ENCODE measurements around the gene MCC.

MCC gene

DNA sequence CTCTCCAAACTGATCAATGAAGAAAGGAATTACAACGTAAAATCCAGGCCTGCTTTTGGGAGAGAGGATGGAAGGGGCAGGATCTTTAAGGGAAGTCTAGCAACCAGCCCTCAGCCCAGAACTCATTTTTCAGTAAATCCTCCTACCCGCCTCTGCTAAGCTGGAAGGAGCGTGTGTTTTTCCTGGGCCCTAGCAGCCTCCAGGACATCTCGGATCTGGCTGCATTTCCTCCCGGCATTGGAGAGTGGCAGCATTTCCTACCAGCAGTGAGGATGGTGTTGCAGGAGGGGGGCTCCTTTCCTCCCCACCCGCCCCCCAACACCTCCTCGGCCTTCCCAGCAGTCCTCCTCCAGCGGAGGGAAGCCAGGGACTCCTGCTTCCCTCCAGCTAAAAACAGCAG, 457.1 kb downstream of the MCC start:
- peak overlapping the region in 1 of 2 experiments; percentile 70 for H3K23ac ChIP-seq (ENCODE audit: low read length in 2 of 2)
- no peak overlapping the region for H2BK5ac ChIP-seq (ENCODE audit: low read depth, low read length, poor library complexity, severe bottlenecking)
- no peak overlapping the region for H2BK15ac ChIP-seq (ENCODE audit: low read depth, poor library complexity, severe bottlenecking)
- H3K4me3 ChIP-seq (ENCODE audit: insufficient read depth in 1 of 2, low read depth in 1 of 2, low read length in 2 of 2), result peak overlapping the region in 1 of 2 experiments; percentile 12
- peak overlapping the region; percentile 29 for H2AK5ac ChIP-seq (ENCODE audit: low read length, severe bottlenecking)
- DNase-seq, result no peak
- peaks cover 3% of the 10 kb centered on the region for H3K79me1 ChIP-seq (replicated peaks; ENCODE audit: low read length, poor library complexity, severe bottlenecking)
- H3K9me3 ChIP-seq (ENCODE audit: control insufficient read depth, low read length), result no peaks in the 10 kb centered on the region
- H2BK120ac ChIP-seq (ENCODE audit: low read depth, low read length), result no peak overlapping the region
- no peak overlapping the region for H3K18ac ChIP-seq (ENCODE audit: low read depth in 1 of 2, low read length in 2 of 2)
- H3K4ac ChIP-seq (ENCODE audit: low read depth in 1 of 2, low read length in 2 of 2), result no peak overlapping the region
- peak overlapping the region in 1 of 2 experiments; percentile 60 for H2BK12ac ChIP-seq (ENCODE audit: low read length in 2 of 2)
- no peak overlapping the region for H3K4me2 ChIP-seq (ENCODE audit: low read length, poor library complexity, severe bottlenecking)
- H3K27me3 ChIP-seq (ENCODE audit: control insufficient read depth in 1 of 2, insufficient read depth in 1 of 2, low read length in 2 of 2), result no peaks in the 10 kb centered on the region
- H4K8ac ChIP-seq (ENCODE audit: low read length), result peak overlapping the region; percentile 79
- peak overlapping the region; percentile 62 for H4K91ac ChIP-seq (ENCODE audit: low read length)
- H3K27ac ChIP-seq (ENCODE audit: low read length, poor library complexity, severe bottlenecking), result no peak overlapping the region
- WGBS, result 87% methylated on average over 6 of the region's 8 CpGs
- H3K14ac ChIP-seq (ENCODE audit: low read length in 2 of 2), result no peak overlapping the region
- peaks cover 24% of the 10 kb centered on the region for H3K4me1 ChIP-seq (ENCODE audit: control insufficient read depth, insufficient read depth, low read depth, low read length)
- no peak overlapping the region for H3K9ac ChIP-seq (ENCODE audit: low read length)
- H3K36me3 ChIP-seq (ENCODE audit: control insufficient read depth in 1 of 2, insufficient read depth in 2 of 2, low read depth in 1 of 2, low read length in 2 of 2), result peaks cover 12 to 36% of the 10 kb centered on the region in 2 experiments
- H2AFZ ChIP-seq (ENCODE audit: low read depth, low read length), result no peak overlapping the region

DNA sequence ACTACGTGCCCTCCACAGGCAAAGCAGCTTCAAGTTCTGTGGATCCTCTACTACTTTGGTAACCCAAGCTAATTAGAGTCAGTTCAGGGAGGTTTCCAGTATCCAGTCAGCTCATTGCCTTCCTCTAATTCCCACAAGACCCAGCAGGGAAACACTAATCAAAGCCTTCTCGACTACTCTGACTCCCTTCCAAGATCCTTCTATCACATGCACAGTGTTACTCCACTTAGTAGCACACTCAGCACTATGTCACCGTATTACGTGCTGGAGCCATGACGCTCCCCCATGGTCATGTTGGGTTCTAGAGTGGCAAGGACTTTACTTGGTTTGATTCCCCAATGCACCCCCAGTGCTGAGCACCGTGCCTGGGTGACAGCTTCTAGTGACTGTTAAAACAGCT, 458.6 kb downstream of the MCC start:
- WGBS, result 86% methylated on average over 6 of the region's 6 CpGs
- no peaks in the 10 kb centered on the region for H3K9me3 ChIP-seq (ENCODE audit: control insufficient read depth, low read length)

DNA sequence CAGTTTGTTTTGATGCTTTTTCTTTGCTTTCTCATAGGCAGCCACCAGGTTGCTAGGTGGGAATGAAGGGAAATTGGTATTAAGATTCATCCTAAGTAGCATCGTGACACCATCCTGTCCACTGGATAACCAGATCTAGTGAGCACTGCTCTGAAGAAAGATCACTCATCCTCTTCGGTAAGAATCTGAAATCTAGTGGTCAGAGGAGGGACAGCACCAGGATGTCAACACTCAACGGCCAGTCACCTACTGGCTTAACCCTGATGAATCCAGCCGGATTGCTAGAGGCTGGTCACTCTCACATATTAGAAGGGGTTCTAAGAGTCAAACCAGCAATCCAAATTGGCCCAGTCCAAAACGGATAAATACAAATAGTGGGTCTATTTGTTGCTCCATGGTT, 460.8 kb downstream of the MCC start:
- Histone ChIP-seq H2BK12ac (ENCODE audit: low read length in 2 of 2) (no peak overlapping the region), H2BK15ac (ENCODE audit: low read depth, poor library complexity, severe bottlenecking) (no peak overlapping the region), H2AK5ac (ENCODE audit: low read length, severe bottlenecking) (no peak overlapping the region), H3K4ac (ENCODE audit: low read depth in 1 of 2, low read length in 2 of 2) (no peak overlapping the region), H2BK5ac (ENCODE audit: low read depth, low read length, poor library complexity, severe bottlenecking) (no peak overlapping the region), H3K79me1 (replicated peaks; ENCODE audit: low read length, poor library complexity, severe bottlenecking) (peaks cover 6% of the 10 kb centered on the region), H4K91ac (ENCODE audit: low read length) (no peak overlapping the region), H4K8ac (ENCODE audit: low read length) (no peak overlapping the region), H3K14ac (ENCODE audit: low read length in 2 of 2) (no peak overlapping the region), H3K4me3 (ENCODE audit: insufficient read depth in 1 of 2, low read depth in 1 of 2, low read length in 2 of 2) (no peak overlapping the region), H3K18ac (ENCODE audit: low read depth in 1 of 2, low read length in 2 of 2) (no peak overlapping the region), H2AFZ (ENCODE audit: low read depth, low read length) (no peak overlapping the region), H3K9ac (ENCODE audit: low read length) (no peak overlapping the region), H3K27me3 (ENCODE audit: control insufficient read depth in 1 of 2, insufficient read depth in 1 of 2, low read length in 2 of 2) (no peaks in the 10 kb centered on the region), H3K23ac (ENCODE audit: low read length in 2 of 2) (no peak overlapping the region), H3K27ac (ENCODE audit: low read length, poor library complexity, severe bottlenecking) (no peak overlapping the region), H3K9me3 (ENCODE audit: control insufficient read depth, low read length) (no peaks in the 10 kb centered on the region), H3K36me3 (ENCODE audit: control insufficient read depth in 1 of 2, insufficient read depth in 2 of 2, low read depth in 1 of 2, low read length in 2 of 2) (peaks cover 15 to 63% of the 10 kb centered on the region in 2 experiments), H3K4me2 (ENCODE audit: low read length, poor library complexity, severe bottlenecking) (no peak overlapping the region), H2BK120ac (ENCODE audit: low read depth, low read length) (no peak overlapping the region), H3K4me1 (ENCODE audit: control insufficient read depth, insufficient read depth, low read depth, low read length) (peaks cover 8% of the 10 kb centered on the region)
- no peak for DNase-seq
- WGBS, result 97% methylated on average over 5 of the region's 5 CpGs

More for the DNA sequence above, 458.6 kb downstream of the MCC start:
- Histone ChIP-seq H2AFZ (ENCODE audit: low read depth, low read length) (no peak overlapping the region), H3K27me3 (ENCODE audit: control insufficient read depth in 1 of 2, insufficient read depth in 1 of 2, low read length in 2 of 2) (no peaks in the 10 kb centered on the region), H3K9ac (ENCODE audit: low read length) (peak overlapping the region; percentile 38), H3K36me3 (ENCODE audit: control insufficient read depth in 1 of 2, insufficient read depth in 2 of 2, low read depth in 1 of 2, low read length in 2 of 2) (peaks cover 15 to 43% of the 10 kb centered on the region in 2 experiments), H3K4me3 (ENCODE audit: insufficient read depth in 1 of 2, low read depth in 1 of 2, low read length in 2 of 2) (peak overlapping the region in 1 of 2 experiments; percentile 20), H2BK15ac (ENCODE audit: low read depth, poor library complexity, severe bottlenecking) (no peak overlapping the region), H3K27ac (ENCODE audit: low read length, poor library complexity, severe bottlenecking) (no peak overlapping the region), H3K23ac (ENCODE audit: low read length in 2 of 2) (no peak overlapping the region), H3K14ac (ENCODE audit: low read length in 2 of 2) (no peak overlapping the region), H3K4me2 (ENCODE audit: low read length, poor library complexity, severe bottlenecking) (no peak overlapping the region), H3K4ac (ENCODE audit: low read depth in 1 of 2, low read length in 2 of 2) (no peak overlapping the region), H2BK5ac (ENCODE audit: low read depth, low read length, poor library complexity, severe bottlenecking) (no peak overlapping the region), H2BK12ac (ENCODE audit: low read length in 2 of 2) (no peak overlapping the region), H4K91ac (ENCODE audit: low read length) (no peak overlapping the region), H2BK120ac (ENCODE audit: low read depth, low read length) (no peak overlapping the region), H2AK5ac (ENCODE audit: low read length, severe bottlenecking) (no peak overlapping the region), H3K18ac (ENCODE audit: low read depth in 1 of 2, low read length in 2 of 2) (no peak overlapping the region), H3K4me1 (ENCODE audit: control insufficient read depth, insufficient read depth, low read depth, low read length) (peaks cover 16% of the 10 kb centered on the region), H3K79me1 (replicated peaks; ENCODE audit: low read length, poor library complexity, severe bottlenecking) (peaks cover 4% of the 10 kb centered on the region), H4K8ac (ENCODE audit: low read length) (no peak overlapping the region)
- no peak for DNase-seq

DNA sequence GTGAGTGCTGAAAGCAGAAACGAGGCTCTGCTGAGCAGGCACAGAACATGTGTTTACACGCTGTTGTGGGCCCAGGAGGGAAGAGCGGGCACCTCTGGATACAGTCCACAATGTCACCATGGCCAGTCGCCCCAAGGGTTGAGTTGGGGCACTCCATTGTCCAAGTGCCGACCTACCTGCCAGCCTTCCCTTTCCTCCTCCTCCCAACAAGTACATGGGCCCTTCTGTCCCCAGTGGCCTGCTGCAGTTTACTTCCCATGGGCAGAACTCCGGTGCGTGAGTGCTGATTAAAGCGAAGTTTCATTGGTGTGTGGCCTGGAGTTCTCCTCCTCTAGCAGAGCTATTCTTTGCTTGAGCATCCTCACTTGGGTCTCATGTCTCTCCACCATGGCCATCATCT, 461.2 kb downstream of the MCC start:
- Histone ChIP-seq H3K9ac (ENCODE audit: low read length) (no peak overlapping the region), H4K8ac (ENCODE audit: low read length) (no peak overlapping the region), H3K27me3 (ENCODE audit: control insufficient read depth in 1 of 2, insufficient read depth in 1 of 2, low read length in 2 of 2) (no peaks in the 10 kb centered on the region), H3K9me3 (ENCODE audit: control insufficient read depth, low read length) (no peaks in the 10 kb centered on the region), H3K4me1 (ENCODE audit: control insufficient read depth, insufficient read depth, low read depth, low read length) (peaks cover 8% of the 10 kb centered on the region), H2BK5ac (ENCODE audit: low read depth, low read length, poor library complexity, severe bottlenecking) (no peak overlapping the region), H3K79me1 (replicated peaks; ENCODE audit: low read length, poor library complexity, severe bottlenecking) (peaks cover 6% of the 10 kb centered on the region), H2AFZ (ENCODE audit: low read depth, low read length) (no peak overlapping the region), H3K23ac (ENCODE audit: low read length in 2 of 2) (no peak overlapping the region), H4K91ac (ENCODE audit: low read length) (no peak overlapping the region), H3K18ac (ENCODE audit: low read depth in 1 of 2, low read length in 2 of 2) (no peak overlapping the region), H2BK12ac (ENCODE audit: low read length in 2 of 2) (no peak overlapping the region), H2BK15ac (ENCODE audit: low read depth, poor library complexity, severe bottlenecking) (no peak overlapping the region), H2BK120ac (ENCODE audit: low read depth, low read length) (no peak overlapping the region), H3K4me3 (ENCODE audit: insufficient read depth in 1 of 2, low read depth in 1 of 2, low read length in 2 of 2) (no peak overlapping the region), H3K14ac (ENCODE audit: low read length in 2 of 2) (no peak overlapping the region), H3K4ac (ENCODE audit: low read depth in 1 of 2, low read length in 2 of 2) (no peak overlapping the region), H3K27ac (ENCODE audit: low read length, poor library complexity, severe bottlenecking) (no peak overlapping the region), H2AK5ac (ENCODE audit: low read length, severe bottlenecking) (no peak overlapping the region), H3K4me2 (ENCODE audit: low read length, poor library complexity, severe bottlenecking) (no peak overlapping the region), H3K36me3 (ENCODE audit: control insufficient read depth in 1 of 2, insufficient read depth in 2 of 2, low read depth in 1 of 2, low read length in 2 of 2) (peaks cover 15 to 67% of the 10 kb centered on the region in 2 experiments)
- DNase-seq, result no peak
- WGBS, result 89% methylated on average over 8 of the region's 8 CpGs
